ENCODE data around the gene LDLR. TPM values are rescaled to one million over a fixed set of nuclear protein-coding genes. Genes with fewer than 3 reads are reported as not detected.

Gene LDLR
- total and polyA plus RNA-seq, 2 donors (not counting 1 experiment from before 2014, with no cell fraction given): 1.8 to 4.8 TPM

- H3K4me2 ChIP-seq (replicated peaks; ENCODE audit: low read depth, low read length, poor library complexity, severe bottlenecking): no peak overlapping the region
- no peak for TF ChIP-seq CTCF (IDR thresholded peaks at IDR 0.05)
- TF ChIP-seq EZH2 (IDR thresholded peaks at IDR 0.05; ENCODE audit: borderline replicate concordance, insufficient read depth, low read depth, low read length, poor library complexity, severe bottlenecking): no peak
- Mint-ChIP-seq H3K4me3 (no peak overlapping the region), H3K27me3 (peaks cover 8% of the 10 kb centered on the region), H3K27ac (no peak overlapping the region), H3K4me1 (peaks cover 3% of the 10 kb centered on the region), H3K9me3 (ENCODE audit: insufficient read depth) (no peaks in the 10 kb centered on the region)
- H3K27ac ChIP-seq (ENCODE audit: low read length in 2 of 2): no peak overlapping the region
- peaks cover 0 to 10% (median 2%) of the 10 kb centered on the region in 4 experiments for H3K27me3 ChIP-seq (replicated peaks in 1 of 4; ENCODE audit: control extremely low read depth in 1 of 4, control insufficient read depth in 3 of 4, insufficient read depth in 4 of 4, low read length in 3 of 4)
- H2AFZ ChIP-seq (ENCODE audit: insufficient read depth, low read depth, low read length, poor library complexity, severe bottlenecking): no peak overlapping the region
- peaks cover 0 to under 1% of the 10 kb centered on the region in 2 donors for H3K4me1 ChIP-seq (ENCODE audit: control insufficient read depth in 2 of 2, insufficient read depth in 2 of 2, low read length in 2 of 2)
- no peak overlapping the region for H3K4me3 ChIP-seq (ENCODE audit: control extremely low read depth in 1 of 5, extremely low read depth in 1 of 5, insufficient read depth in 1 of 5, low read depth in 2 of 5, low read length in 4 of 5)
- H3K79me2 ChIP-seq (ENCODE audit: control insufficient read depth, insufficient read depth, low read length): no peaks in the 10 kb centered on the region
- no peak for DNase-seq
- ChIA-PET CTCF (interaction anchor here (0.6 kb wide), 1 partner anchor 45 kb away, joined by 3 read pairs; no protein-coding TSS in a partner anchor), POLR2A (no interaction called here)
- H3K9ac ChIP-seq (ENCODE audit: low read length): no peak overlapping the region
- intact Hi-C loops (cut with micrococcal nuclease): no loop called here
- WGBS (ENCODE audit: insufficient coverage): 98% methylated on average over 25 of the region's 27 CpGs
- no peaks in the 10 kb centered on the region for H3K36me3 ChIP-seq (replicated peaks in 1 of 2; ENCODE audit: control extremely low read depth in 1 of 2, control insufficient read depth in 1 of 2, extremely low read depth in 1 of 2, insufficient read depth in 2 of 2, low read length in 1 of 2)
- H4K20me1 ChIP-seq (ENCODE audit: control insufficient read depth, insufficient read depth, low read length, poor library complexity, severe bottlenecking): no peaks in the 10 kb centered on the region
- peaks cover 0 to 3% (median 0%) of the 10 kb centered on the region in 3 donors for H3K9me3 ChIP-seq (ENCODE audit: control extremely low read depth in 1 of 3, control insufficient read depth in 2 of 3, insufficient read depth in 1 of 3, low read length in 2 of 3)
- ATAC-seq (ENCODE audit: low read depth): no peak
Measured at GRCh38 chr19:11174336-11174735, 85.1 kb downstream of the LDLR start.

- TF ChIP-seq CTCF (IDR thresholded peaks at IDR 0.05) (no peak), EZH2 (IDR thresholded peaks at IDR 0.05; ENCODE audit: borderline replicate concordance, insufficient read depth, low read depth, low read length, poor library complexity, severe bottlenecking) (no peak)
- Histone ChIP-seq H3K4me2 (replicated peaks; ENCODE audit: low read depth, low read length, poor library complexity, severe bottlenecking) (no peak overlapping the region), H3K4me3 (ENCODE audit: control extremely low read depth in 1 of 5, extremely low read depth in 1 of 5, insufficient read depth in 1 of 5, low read depth in 2 of 5, low read length in 4 of 5) (no peak overlapping the region), H3K9me3 (ENCODE audit: control extremely low read depth in 1 of 3, control insufficient read depth in 2 of 3, insufficient read depth in 1 of 3, low read length in 2 of 3) (peaks cover 0 to 3% (median 0%) of the 10 kb centered on the region in 3 donors), H2AFZ (ENCODE audit: insufficient read depth, low read depth, low read length, poor library complexity, severe bottlenecking) (no peak overlapping the region), H3K27me3 (replicated peaks in 1 of 4; ENCODE audit: control extremely low read depth in 1 of 4, control insufficient read depth in 3 of 4, insufficient read depth in 4 of 4, low read length in 3 of 4) (peaks cover 0 to 10% (median 5%) of the 10 kb centered on the region in 4 experiments), H3K27ac (ENCODE audit: low read length in 2 of 2) (no peak overlapping the region), H4K20me1 (ENCODE audit: control insufficient read depth, insufficient read depth, low read length, poor library complexity, severe bottlenecking) (no peaks in the 10 kb centered on the region), H3K4me1 (ENCODE audit: control insufficient read depth in 2 of 2, insufficient read depth in 2 of 2, low read length in 2 of 2) (peaks cover 12 to 15% of the 10 kb centered on the region in 2 donors), H3K36me3 (replicated peaks in 1 of 2; ENCODE audit: control extremely low read depth in 1 of 2, control insufficient read depth in 1 of 2, extremely low read depth in 1 of 2, insufficient read depth in 2 of 2, low read length in 1 of 2) (no peaks in the 10 kb centered on the region), H3K79me2 (ENCODE audit: control insufficient read depth, insufficient read depth, low read length) (no peaks in the 10 kb centered on the region), H3K9ac (ENCODE audit: low read length) (no peak overlapping the region)
- H3K27ac Mint-ChIP-seq: no peak overlapping the region
- WGBS (ENCODE audit: insufficient coverage): 89% methylated on average over 6 of the region's 7 CpGs
- ATAC-seq (ENCODE audit: low read depth) (no peak), DNase-seq (no peak)
- POLR2A ChIA-PET: no interaction called here
- H3K27me3 Mint-ChIP-seq: peaks cover 12% of the 10 kb centered on the region
- intact Hi-C loops (cut with micrococcal nuclease): no loop called here
- H3K9me3 Mint-ChIP-seq (ENCODE audit: insufficient read depth): no peaks in the 10 kb centered on the region
- peaks cover 14% of the 10 kb centered on the region for H3K4me1 Mint-ChIP-seq
- CTCF ChIA-PET: no interaction called here
- H3K4me3 Mint-ChIP-seq: no peak overlapping the region
Measured at GRCh38 chr19:11175920-11176319, 86.7 kb downstream of the LDLR start.
